GM21619 (cell line): ENCODE results near the gene CCDC74B.
A peak's percentile ranks its signal among the peaks of the same experiment; 100 is the strongest.
"Not testable (repeated sequence)": the region's sequence is repeated elsewhere in the genome, so short reads cannot be mapped to it uniquely, and the experiment has no call there.

Experiments used
- ATAC-seq: cut with Tn5 transposase; IDR thresholded peaks from one replicate; pipeline ENCODE4 v1.9.1; 2021; ENCODE audit not compliant: unreplicated experiment

CCDC74B gene

GRCh38 chr2:130169163-130169562 lies 24.3 kb upstream of the CCDC74B start:
- ATAC-seq: not testable (repeated sequence)

GRCh38 chr2:130166611-130167010 lies 21.7 kb upstream of the CCDC74B start:
- not testable (repeated sequence) for ATAC-seq

- ATAC-seq: no peak
Measured at GRCh38 chr2:130165293-130166016, 20.5 kb upstream of the CCDC74B start.

- no peak for ATAC-seq
Measured at GRCh38 chr2:130162968-130163367, 18.1 kb upstream of the CCDC74B start.

- not testable (repeated sequence) for ATAC-seq
Measured at GRCh38 chr2:130162486-130162885, 17.6 kb upstream of the CCDC74B start.

- ATAC-seq: not testable (repeated sequence)
Measured at GRCh38 chr2:130160838-130161705, 16.2 kb upstream of the CCDC74B start.

GRCh38 chr2:130160131-130160530 lies 15.2 kb upstream of the CCDC74B start:
- no peak for ATAC-seq

- ATAC-seq: not testable (repeated sequence)
Measured at GRCh38 chr2:130159376-130159775, 14.5 kb upstream of the CCDC74B start.

GRCh38 chr2:130158631-130159030 lies 13.7 kb upstream of the CCDC74B start:
- no peak for ATAC-seq

GRCh38 chr2:130157825-130158514 lies 13.1 kb upstream of the CCDC74B start:
- ATAC-seq: peak; percentile 91

GRCh38 chr2:130157354-130157753 lies 12.4 kb upstream of the CCDC74B start:
- peak; percentile 28 for ATAC-seq

GRCh38 chr2:130156624-130157004 lies 11.7 kb upstream of the CCDC74B start:
- no peak for ATAC-seq

GRCh38 chr2:130155956-130156623 lies 11.2 kb upstream of the CCDC74B start:
- not testable (repeated sequence) for ATAC-seq

GRCh38 chr2:130154773-130155765 lies 10.2 kb upstream of the CCDC74B start:
- no peak for ATAC-seq

- ATAC-seq: not testable (repeated sequence)
Measured at GRCh38 chr2:130154423-130154770, 9.5 kb upstream of the CCDC74B start.

- ATAC-seq: not testable (repeated sequence)
Measured at GRCh38 chr2:130153721-130154422, 9.0 kb upstream of the CCDC74B start.

- ATAC-seq: no peak
Measured at GRCh38 chr2:130152816-130153595, 8.1 kb upstream of the CCDC74B start.

GRCh38 chr2:130152136-130152815 lies 7.4 kb upstream of the CCDC74B start:
- ATAC-seq: not testable (repeated sequence)
